ENCODE data around the gene HDAC5.
"Not testable (repeated sequence)": the region's sequence is repeated elsewhere in the genome, so short reads cannot be mapped to it uniquely, and the experiment has no call there.

The HDAC5 gene

GRCh38 chr17:44134752-44135568 lies 11.5 kb upstream of the HDAC5 start:
- TF ChIP-seq, protein P1, sequence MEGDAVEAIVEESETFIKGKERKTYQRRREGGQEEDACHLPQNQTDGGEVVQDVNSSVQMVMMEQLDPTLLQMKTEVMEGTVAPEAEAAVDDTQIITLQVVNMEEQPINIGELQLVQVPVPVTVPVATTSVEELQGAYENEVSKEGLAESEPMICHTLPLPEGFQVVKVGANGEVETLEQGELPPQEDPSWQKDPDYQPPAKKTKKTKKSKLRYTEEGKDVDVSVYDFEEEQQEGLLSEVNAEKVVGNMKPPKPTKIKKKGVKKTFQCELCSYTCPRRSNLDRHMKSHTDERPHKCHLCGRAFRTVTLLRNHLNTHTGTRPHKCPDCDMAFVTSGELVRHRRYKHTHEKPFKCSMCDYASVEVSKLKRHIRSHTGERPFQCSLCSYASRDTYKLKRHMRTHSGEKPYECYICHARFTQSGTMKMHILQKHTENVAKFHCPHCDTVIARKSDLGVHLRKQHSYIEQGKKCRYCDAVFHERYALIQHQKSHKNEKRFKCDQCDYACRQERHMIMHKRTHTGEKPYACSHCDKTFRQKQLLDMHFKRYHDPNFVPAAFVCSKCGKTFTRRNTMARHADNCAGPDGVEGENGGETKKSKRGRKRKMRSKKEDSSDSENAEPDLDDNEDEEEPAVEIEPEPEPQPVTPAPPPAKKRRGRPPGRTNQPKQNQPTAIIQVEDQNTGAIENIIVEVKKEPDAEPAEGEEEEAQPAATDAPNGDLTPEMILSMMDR (IDR thresholded peaks at IDR 0.05; ENCODE audit: low read depth, low read length): no peak
- no peaks in the 10 kb centered on the region for H3K36me3 ChIP-seq
- no peak overlapping the region for H3K27ac ChIP-seq
- no peak for DNase-seq
- no peaks in the 10 kb centered on the region for H3K9me3 ChIP-seq (ENCODE audit: severe bottlenecking)
- no peaks in the 10 kb centered on the region for H3K27me3 ChIP-seq (ENCODE audit: insufficient read depth, low read depth, severe bottlenecking)
- H3K4me3 ChIP-seq (ENCODE audit: low read depth, low read length): no peak overlapping the region

DNA sequence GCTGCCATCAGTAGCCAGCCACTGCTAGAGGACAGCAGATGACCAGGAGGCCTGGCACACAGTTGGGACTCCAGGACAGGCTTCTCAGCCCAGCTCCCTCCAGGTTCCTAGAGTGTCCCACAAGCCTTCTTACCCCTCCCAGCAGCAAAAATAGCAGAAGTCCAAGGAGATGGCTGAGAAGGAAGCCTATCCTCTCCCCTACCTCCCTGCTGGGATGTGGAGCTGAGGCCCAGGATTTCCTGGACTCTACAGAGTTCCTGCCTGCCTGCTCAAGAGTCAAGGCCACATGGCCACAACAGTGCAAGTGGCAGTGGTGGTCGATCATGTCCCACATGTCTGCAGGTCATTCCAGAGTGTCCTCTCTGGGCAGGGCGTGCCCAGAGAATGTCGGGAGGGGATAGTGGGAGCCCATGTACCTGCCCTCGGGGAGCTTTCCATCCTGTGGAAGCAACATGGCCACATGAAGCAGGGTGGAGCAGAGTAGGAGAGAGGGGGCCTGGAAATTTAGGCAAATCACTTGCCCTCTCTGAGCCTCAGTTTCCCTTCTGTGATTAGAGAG lies 10.6 kb upstream of the HDAC5 start:
- Histone ChIP-seq H3K36me3 (no peaks in the 10 kb centered on the region), H3K9me3 (ENCODE audit: severe bottlenecking) (no peaks in the 10 kb centered on the region), H3K27ac (no peak overlapping the region), H3K4me3 (ENCODE audit: low read depth, low read length) (no peak overlapping the region), H3K27me3 (ENCODE audit: insufficient read depth, low read depth, severe bottlenecking) (no peaks in the 10 kb centered on the region)
- TF ChIP-seq, protein P1 (IDR thresholded peaks at IDR 0.05; ENCODE audit: low read depth, low read length): no peak
- no peak for DNase-seq

DNA sequence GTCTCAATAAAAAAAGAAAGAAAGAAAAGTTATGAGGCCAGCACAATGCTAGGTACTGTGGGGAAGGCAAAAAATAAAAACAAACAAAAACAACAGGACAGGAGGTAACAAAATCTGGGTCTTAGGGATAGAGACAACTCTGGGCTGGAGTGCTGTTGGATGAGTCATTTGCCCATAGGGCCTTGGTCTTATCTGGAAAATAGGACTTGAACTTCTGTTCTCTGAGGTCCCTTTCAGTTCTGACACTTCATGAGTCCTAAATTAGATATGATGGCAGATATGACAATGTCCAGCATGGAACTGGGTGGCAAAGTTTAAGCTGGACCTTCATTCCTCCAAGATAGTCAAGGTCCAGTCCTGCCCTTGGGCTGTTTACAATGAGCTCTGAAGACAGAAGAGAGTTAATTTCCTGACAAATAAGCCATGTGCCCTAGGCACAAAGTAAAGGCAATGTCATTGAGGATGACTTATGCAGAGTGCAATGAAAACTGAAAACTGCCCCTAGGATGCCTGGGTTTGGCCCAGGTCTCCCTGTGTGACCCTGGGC lies 8.9 kb upstream of the HDAC5 start:
- H3K27me3 ChIP-seq (ENCODE audit: insufficient read depth, low read depth, severe bottlenecking): no peaks in the 10 kb centered on the region
- H3K9me3 ChIP-seq (ENCODE audit: severe bottlenecking): no peaks in the 10 kb centered on the region
- H3K36me3 ChIP-seq: no peaks in the 10 kb centered on the region
- no peak for DNase-seq
- H3K4me3 ChIP-seq (ENCODE audit: low read depth, low read length): no peak overlapping the region
- TF ChIP-seq, protein P1 (IDR thresholded peaks at IDR 0.05; ENCODE audit: low read depth, low read length): no peak
- no peak overlapping the region for H3K27ac ChIP-seq

- H3K36me3 ChIP-seq; H3K27me3 ChIP-seq (ENCODE audit: insufficient read depth, low read depth, severe bottlenecking); DNase-seq; H3K9me3 ChIP-seq (ENCODE audit: severe bottlenecking); H3K27ac ChIP-seq; H3K4me3 ChIP-seq (ENCODE audit: low read depth, low read length): not testable (repeated sequence)
Measured at GRCh38 chr17:44131372-44131771, 7.9 kb upstream of the HDAC5 start.

DNA sequence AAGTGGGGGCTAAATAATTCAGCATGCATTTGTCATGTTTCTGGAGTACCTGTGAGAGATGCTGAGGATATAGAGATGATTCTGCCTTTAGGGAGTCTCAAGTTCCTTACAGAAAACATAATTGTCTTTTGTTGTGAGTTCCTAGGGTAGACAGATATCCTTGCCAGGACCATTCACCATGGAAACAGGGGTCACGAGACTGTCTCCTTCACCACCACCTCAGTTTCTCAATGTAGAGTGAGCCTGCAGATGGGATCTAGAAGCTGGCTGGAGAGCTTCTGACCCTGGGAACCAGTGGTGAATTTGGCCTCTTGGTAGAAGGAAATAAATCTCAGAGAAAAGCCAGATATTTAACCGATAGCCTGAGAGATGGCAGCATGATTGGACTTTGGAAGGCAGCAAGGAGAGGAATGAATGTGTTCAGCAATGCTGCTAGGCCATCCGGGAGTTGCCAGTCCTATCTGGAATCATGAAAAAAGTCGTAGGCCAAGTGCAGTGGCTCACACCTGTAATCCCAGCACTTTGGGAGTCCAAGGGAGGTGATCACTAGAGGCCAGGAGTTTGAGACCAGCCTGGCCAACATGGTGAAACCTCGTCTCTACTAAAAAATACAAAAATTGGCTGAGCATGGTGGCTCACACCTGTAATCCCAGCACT lies 7.4 kb upstream of the HDAC5 start:
- Histone ChIP-seq H3K27me3 (ENCODE audit: insufficient read depth, low read depth, severe bottlenecking) (no peaks in the 10 kb centered on the region), H3K9me3 (ENCODE audit: severe bottlenecking) (no peaks in the 10 kb centered on the region), H3K36me3 (no peaks in the 10 kb centered on the region), H3K27ac (no peak overlapping the region), H3K4me3 (ENCODE audit: low read depth, low read length) (no peak overlapping the region)
- no peak for DNase-seq
- TF ChIP-seq, protein P1 (IDR thresholded peaks at IDR 0.05; ENCODE audit: low read depth, low read length): no peak

- Histone ChIP-seq H3K36me3 (no peaks in the 10 kb centered on the region), H3K27me3 (ENCODE audit: insufficient read depth, low read depth, severe bottlenecking) (no peaks in the 10 kb centered on the region), H3K4me3 (ENCODE audit: low read depth, low read length) (no peak overlapping the region), H3K27ac (no peak overlapping the region), H3K9me3 (ENCODE audit: severe bottlenecking) (no peaks in the 10 kb centered on the region)
- TF ChIP-seq, protein P1 (IDR thresholded peaks at IDR 0.05; ENCODE audit: low read depth, low read length): no peak
- DNase-seq: no peak
Measured at GRCh38 chr17:44128383-44128782, 4.9 kb upstream of the HDAC5 start.

All from WERI-Rb-1 (cell line).